Measurements from ENCODE around the gene MEIS2.

The MEIS2 gene

DNA sequence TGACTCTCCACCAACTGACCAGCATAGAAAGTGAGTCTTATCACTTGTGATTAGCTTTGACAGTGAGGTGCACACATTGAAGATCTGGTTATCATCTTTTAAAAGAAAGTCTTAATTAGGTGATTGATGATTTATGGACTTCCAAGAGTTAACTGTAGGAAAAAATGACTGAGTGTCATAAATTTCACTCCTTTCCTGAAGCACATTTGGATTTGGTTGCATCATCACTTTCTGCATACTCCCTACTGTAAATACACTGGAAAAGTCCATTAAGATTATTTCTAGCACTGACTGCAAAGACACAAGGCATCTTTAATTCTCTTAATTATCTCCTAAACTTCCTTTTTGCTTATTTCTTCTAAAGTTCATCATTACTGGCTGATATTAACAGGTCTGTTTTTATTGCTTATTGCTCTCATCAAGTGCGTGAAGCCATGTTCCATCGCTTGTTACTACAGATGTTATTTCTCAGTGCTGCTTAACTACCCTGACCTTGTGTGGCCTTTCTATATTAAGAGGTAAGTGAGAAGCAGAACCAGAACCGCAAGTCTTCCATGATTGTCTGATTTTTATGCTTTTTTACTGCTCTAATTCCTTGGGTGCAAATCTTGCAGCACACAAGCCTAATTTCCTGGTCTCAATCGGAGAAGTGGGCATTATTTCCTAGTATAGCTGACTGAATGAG is 153.2 kb downstream of the MEIS2 start:
- Histone ChIP-seq H3K4me3 (ENCODE audit: low read depth, low read length) (no peak overlapping the region), H3K9me3 (ENCODE audit: control insufficient read depth, insufficient read depth, low read depth, low read length) (no peaks in the 10 kb centered on the region), H3K27ac (ENCODE audit: extremely low read depth, low read depth, low read length) (no peak overlapping the region), H3K36me3 (ENCODE audit: control insufficient read depth in 2 of 2, insufficient read depth in 1 of 2, low read length in 2 of 2) (no peaks in the 10 kb centered on the region), H3K4me1 (ENCODE audit: control insufficient read depth, insufficient read depth, low read length) (peaks cover 21% of the 10 kb centered on the region)
- TF ChIP-seq PRDM1 (tag by site-specific recombination; IDR thresholded peaks at IDR 0.05) (peak; percentile 54; the same call in 1 of the 2 replicates), ZNF350 (tag by site-specific recombination; IDR thresholded peaks at IDR 0.05) (no peak), FEZF1 (tag by site-specific recombination; IDR thresholded peaks at IDR 0.05) (peak; percentile 42; the same call in 1 of the 2 replicates), ZNF664 (tag by site-specific recombination; IDR thresholded peaks at IDR 0.05) (no peak), ZNF394 (tag by site-specific recombination; IDR thresholded peaks at IDR 0.05; ENCODE audit: borderline replicate concordance) (no peak), ZNF174 (tag by site-specific recombination; IDR thresholded peaks at IDR 0.05) (no peak), ZNF585B (tag by site-specific recombination; IDR thresholded peaks at IDR 0.05) (no peak), KLF16 (tag by site-specific recombination; IDR thresholded peaks at IDR 0.05) (no peak), SETDB1 (IDR thresholded peaks at IDR 0.05; ENCODE audit: insufficient read length, low read length) (no peak), ZNF311 (tag by site-specific recombination; IDR thresholded peaks at IDR 0.05; ENCODE audit: borderline replicate concordance) (no peak), ZNF670 (tag by site-specific recombination; IDR thresholded peaks at IDR 0.05; ENCODE audit: low read depth) (no peak), ZNF146 (tag by site-specific recombination; IDR thresholded peaks at IDR 0.05) (no peak), ZNF837 (tag by site-specific recombination; IDR thresholded peaks at IDR 0.05) (no peak), ZNF530 (tag by site-specific recombination; IDR thresholded peaks at IDR 0.05; ENCODE audit: low read depth) (no peak), ZNF10 (tag by site-specific recombination; IDR thresholded peaks at IDR 0.05) (no peak), ZNF561 (tag by site-specific recombination; IDR thresholded peaks at IDR 0.05; ENCODE audit: borderline replicate concordance) (no peak), ZNF658 (tag by site-specific recombination; IDR thresholded peaks at IDR 0.05) (no peak), ZNF571 (tag by site-specific recombination; IDR thresholded peaks at IDR 0.05) (no peak), ZNF776 (tag by site-specific recombination; IDR thresholded peaks at IDR 0.05; ENCODE audit: borderline replicate concordance) (no peak), IKZF3 (tag by site-specific recombination; IDR thresholded peaks at IDR 0.05) (no peak), WT1 (tag by site-specific recombination; IDR thresholded peaks at IDR 0.05) (peak; percentile 52; the same call in 1 of the 2 replicates), ZNF433 (tag by site-specific recombination; IDR thresholded peaks at IDR 0.05; ENCODE audit: low read depth) (no peak), MYNN (tag by site-specific recombination; IDR thresholded peaks at IDR 0.05; ENCODE audit: borderline replicate concordance) (no peak), ZNF37A (tag by site-specific recombination; IDR thresholded peaks at IDR 0.05) (no peak), ZNF157 (tag by site-specific recombination; IDR thresholded peaks at IDR 0.05) (no peak), ZSCAN23 (tag by site-specific recombination; IDR thresholded peaks at IDR 0.05) (no peak), ZNF600 (tag by site-specific recombination; IDR thresholded peaks at IDR 0.05) (no peak)
- TF ChIP-seq, protein P1, sequence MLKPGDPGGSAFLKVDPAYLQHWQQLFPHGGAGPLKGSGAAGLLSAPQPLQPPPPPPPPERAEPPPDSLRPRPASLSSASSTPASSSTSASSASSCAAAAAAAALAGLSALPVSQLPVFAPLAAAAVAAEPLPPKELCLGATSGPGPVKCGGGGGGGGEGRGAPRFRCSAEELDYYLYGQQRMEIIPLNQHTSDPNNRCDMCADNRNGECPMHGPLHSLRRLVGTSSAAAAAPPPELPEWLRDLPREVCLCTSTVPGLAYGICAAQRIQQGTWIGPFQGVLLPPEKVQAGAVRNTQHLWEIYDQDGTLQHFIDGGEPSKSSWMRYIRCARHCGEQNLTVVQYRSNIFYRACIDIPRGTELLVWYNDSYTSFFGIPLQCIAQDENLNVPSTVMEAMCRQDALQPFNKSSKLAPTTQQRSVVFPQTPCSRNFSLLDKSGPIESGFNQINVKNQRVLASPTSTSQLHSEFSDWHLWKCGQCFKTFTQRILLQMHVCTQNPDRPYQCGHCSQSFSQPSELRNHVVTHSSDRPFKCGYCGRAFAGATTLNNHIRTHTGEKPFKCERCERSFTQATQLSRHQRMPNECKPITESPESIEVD (tag by site-specific recombination; IDR thresholded peaks at IDR 0.05), result peak; percentile 56
- TF ChIP-seq, protein P2, sequence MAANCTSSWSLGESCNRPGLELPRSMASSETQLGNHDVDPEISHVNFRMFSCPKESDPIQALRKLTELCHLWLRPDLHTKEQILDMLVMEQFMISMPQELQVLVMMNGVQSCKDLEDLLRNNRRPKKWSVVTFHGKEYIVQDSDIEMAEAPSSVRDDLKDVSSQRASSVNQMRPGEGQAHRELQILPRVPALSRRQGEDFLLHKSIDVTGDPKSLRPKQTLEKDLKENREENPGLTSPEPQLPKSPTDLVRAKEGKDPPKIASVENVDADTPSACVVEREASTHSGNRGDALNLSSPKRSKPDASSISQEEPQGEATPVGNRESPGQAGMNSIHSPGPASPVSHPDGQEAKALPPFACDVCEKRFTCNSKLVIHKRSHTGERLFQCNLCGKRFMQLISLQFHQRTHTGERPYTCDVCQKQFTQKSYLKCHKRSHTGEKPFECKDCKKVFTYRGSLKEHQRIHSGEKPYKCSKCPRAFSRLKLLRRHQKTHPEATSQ (tag by site-specific recombination; IDR thresholded peaks at IDR 0.05), result no peak
- TF ChIP-seq, protein P3, sequence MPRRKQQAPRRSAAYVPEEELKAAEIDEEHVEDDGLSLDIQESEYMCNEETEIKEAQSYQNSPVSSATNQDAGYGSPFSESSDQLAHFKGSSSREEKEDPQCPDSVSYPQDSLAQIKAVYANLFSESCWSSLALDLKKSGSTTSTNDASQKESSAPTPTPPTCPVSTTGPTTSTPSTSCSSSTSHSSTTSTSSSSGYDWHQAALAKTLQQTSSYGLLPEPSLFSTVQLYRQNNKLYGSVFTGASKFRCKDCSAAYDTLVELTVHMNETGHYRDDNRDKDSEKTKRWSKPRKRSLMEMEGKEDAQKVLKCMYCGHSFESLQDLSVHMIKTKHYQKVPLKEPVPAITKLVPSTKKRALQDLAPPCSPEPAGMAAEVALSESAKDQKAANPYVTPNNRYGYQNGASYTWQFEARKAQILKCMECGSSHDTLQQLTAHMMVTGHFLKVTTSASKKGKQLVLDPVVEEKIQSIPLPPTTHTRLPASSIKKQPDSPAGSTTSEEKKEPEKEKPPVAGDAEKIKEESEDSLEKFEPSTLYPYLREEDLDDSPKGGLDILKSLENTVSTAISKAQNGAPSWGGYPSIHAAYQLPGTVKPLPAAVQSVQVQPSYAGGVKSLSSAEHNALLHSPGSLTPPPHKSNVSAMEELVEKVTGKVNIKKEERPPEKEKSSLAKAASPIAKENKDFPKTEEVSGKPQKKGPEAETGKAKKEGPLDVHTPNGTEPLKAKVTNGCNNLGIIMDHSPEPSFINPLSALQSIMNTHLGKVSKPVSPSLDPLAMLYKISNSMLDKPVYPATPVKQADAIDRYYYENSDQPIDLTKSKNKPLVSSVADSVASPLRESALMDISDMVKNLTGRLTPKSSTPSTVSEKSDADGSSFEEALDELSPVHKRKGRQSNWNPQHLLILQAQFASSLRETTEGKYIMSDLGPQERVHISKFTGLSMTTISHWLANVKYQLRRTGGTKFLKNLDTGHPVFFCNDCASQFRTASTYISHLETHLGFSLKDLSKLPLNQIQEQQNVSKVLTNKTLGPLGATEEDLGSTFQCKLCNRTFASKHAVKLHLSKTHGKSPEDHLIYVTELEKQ (tag by site-specific recombination; IDR thresholded peaks at IDR 0.05; ENCODE audit: borderline replicate concordance), result no peak
- TF ChIP-seq, protein P4, sequence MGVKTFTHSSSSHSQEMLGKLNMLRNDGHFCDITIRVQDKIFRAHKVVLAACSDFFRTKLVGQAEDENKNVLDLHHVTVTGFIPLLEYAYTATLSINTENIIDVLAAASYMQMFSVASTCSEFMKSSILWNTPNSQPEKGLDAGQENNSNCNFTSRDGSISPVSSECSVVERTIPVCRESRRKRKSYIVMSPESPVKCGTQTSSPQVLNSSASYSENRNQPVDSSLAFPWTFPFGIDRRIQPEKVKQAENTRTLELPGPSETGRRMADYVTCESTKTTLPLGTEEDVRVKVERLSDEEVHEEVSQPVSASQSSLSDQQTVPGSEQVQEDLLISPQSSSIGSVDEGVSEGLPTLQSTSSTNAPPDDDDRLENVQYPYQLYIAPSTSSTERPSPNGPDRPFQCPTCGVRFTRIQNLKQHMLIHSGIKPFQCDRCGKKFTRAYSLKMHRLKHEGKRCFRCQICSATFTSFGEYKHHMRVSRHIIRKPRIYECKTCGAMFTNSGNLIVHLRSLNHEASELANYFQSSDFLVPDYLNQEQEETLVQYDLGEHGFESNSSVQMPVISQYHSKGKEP (tag by site-specific recombination; IDR thresholded peaks at IDR 0.05), result no peak
- ChIA-PET POLR2A (no interaction called here), CTCF (no interaction called here)

Data from HEK293 (cell line).